ENCODE data around the gene NRF1. TPM values are rescaled to one million over a fixed set of nuclear protein-coding genes. Genes with fewer than 3 reads are reported as not detected.

NRF1 gene
- total RNA-seq, 1 experiment from 2014 or later: 18.4 TPM

DNA sequence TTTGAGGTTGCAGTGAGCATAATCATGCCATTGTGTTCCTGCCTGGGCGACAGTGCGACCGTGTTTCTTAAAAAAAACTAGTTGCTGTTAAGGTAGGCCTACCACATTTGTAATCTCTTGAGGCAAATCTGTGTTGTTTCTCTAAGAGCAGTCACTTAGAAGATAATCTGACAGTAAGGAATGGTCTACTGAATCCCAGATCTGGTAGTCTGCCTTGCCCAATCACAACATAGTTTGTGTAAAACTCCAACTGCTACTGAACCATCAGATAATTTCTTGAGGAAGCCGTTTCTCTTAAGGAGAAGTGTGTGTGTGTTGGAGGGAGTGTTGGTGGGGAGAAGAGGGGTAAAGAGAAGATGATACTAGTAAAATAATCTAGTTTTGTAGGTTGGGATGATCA is 5.0 kb downstream of the NRF1 start:
- H3K27ac Mint-ChIP-seq (ENCODE audit: low read depth, unreplicated experiment): no peak overlapping the region

DNA sequence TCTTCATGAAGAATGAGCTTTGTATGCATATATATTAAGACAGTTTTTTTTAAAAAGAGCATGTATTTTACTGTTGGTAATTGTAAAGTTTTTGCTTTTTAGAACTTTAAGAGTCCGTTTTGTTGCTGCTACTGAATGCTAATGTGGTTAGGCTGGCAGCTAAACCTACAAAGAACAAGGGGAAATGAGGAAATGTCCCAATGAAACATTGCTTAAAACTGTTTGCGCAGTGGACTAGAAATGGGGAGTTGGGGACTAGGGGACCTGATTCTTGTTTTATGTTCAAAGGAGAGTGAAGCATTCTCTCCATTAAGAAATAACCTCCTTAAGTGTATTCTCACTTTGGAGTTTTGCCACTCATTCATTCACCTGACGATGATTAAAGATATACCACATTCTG is 5.7 kb downstream of the NRF1 start:
- Mint-ChIP-seq H3K36me3 (ENCODE audit: insufficient read depth, unreplicated experiment) (no peaks in the 10 kb centered on the region), H3K9me3 (ENCODE audit: unreplicated experiment) (no peaks in the 10 kb centered on the region), H3K4me3 (ENCODE audit: unreplicated experiment) (no peak overlapping the region), H3K27me3 (ENCODE audit: insufficient read depth, unreplicated experiment) (no peaks in the 10 kb centered on the region), H3K4me1 (ENCODE audit: insufficient read depth, unreplicated experiment) (peaks cover 24% of the 10 kb centered on the region), H3K27ac (ENCODE audit: low read depth, unreplicated experiment) (no peak overlapping the region)
- POLR2A ChIA-PET: interaction anchor here (0.6 to 2.3 kb wide), 4 partner anchors 10 to 154 kb away, joined by 3 to 8 read pairs (median 6); no protein-coding TSS in a partner anchor
- TF ChIP-seq, protein P1, sequence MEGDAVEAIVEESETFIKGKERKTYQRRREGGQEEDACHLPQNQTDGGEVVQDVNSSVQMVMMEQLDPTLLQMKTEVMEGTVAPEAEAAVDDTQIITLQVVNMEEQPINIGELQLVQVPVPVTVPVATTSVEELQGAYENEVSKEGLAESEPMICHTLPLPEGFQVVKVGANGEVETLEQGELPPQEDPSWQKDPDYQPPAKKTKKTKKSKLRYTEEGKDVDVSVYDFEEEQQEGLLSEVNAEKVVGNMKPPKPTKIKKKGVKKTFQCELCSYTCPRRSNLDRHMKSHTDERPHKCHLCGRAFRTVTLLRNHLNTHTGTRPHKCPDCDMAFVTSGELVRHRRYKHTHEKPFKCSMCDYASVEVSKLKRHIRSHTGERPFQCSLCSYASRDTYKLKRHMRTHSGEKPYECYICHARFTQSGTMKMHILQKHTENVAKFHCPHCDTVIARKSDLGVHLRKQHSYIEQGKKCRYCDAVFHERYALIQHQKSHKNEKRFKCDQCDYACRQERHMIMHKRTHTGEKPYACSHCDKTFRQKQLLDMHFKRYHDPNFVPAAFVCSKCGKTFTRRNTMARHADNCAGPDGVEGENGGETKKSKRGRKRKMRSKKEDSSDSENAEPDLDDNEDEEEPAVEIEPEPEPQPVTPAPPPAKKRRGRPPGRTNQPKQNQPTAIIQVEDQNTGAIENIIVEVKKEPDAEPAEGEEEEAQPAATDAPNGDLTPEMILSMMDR (IDR thresholded peaks at IDR 0.05; ENCODE audit: unreplicated experiment): no peak
- intact Hi-C loops (cut with micrococcal nuclease): no loop called here
- no TSS peak for BruUV-seq (replicated peaks)
- CTCF ChIA-PET: interaction anchor here (0.9 to 3.2 kb wide), 5 partner anchors 18 to 398 kb away, joined by 3 to 15 read pairs (median 4); no protein-coding TSS in a partner anchor
- DNase-seq (ENCODE audit: unreplicated experiment): no peak

More for the DNA sequence above, 5.0 kb downstream of the NRF1 start:
- Mint-ChIP-seq H3K9me3 (ENCODE audit: unreplicated experiment) (no peaks in the 10 kb centered on the region), H3K4me1 (ENCODE audit: insufficient read depth, unreplicated experiment) (peaks cover 24% of the 10 kb centered on the region), H3K4me3 (ENCODE audit: unreplicated experiment) (no peak overlapping the region), H3K27me3 (ENCODE audit: insufficient read depth, unreplicated experiment) (no peaks in the 10 kb centered on the region), H3K36me3 (ENCODE audit: insufficient read depth, unreplicated experiment) (no peaks in the 10 kb centered on the region)
- intact Hi-C loops (cut with micrococcal nuclease): no loop called here
- ChIA-PET POLR2A (interaction anchor here (0.6 to 2.3 kb wide), 4 partner anchors 11 to 153 kb away, joined by 3 to 8 read pairs (median 6); no protein-coding TSS in a partner anchor), CTCF (interaction anchor here (0.6 to 3.2 kb wide), 5 partner anchors 19 to 398 kb away, joined by 3 to 15 read pairs (median 5); no protein-coding TSS in a partner anchor)
- TF ChIP-seq, protein P1 (IDR thresholded peaks at IDR 0.05; ENCODE audit: unreplicated experiment): no peak
- no TSS peak for BruUV-seq (replicated peaks)
- no peak for DNase-seq (ENCODE audit: unreplicated experiment)

DNA sequence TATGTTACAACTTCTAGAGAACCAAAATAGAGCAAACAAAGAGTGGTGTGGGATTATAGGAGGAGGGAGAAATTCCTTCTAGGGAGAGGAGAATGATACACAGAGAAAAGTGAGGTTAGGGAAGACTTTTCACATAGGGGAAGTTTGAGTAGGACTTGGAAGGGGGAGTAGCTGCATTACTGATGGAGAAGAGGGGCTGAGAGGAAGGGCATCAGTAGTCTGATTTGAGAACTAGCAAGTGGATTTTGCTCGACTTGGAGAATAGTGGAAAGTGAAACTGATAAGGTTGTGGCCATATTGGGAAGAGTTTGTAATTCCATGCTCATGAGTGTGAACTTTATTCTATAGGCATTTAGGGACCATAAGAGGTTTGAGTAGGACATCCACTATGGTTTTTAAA is 6.1 kb downstream of the NRF1 start:
- no peak overlapping the region for H3K27ac Mint-ChIP-seq (ENCODE audit: low read depth, unreplicated experiment)
- no TSS peak for BruUV-seq (replicated peaks)
- H3K36me3 Mint-ChIP-seq (ENCODE audit: insufficient read depth, unreplicated experiment): no peaks in the 10 kb centered on the region
- ChIA-PET CTCF (interaction anchor here (0.6 to 1.9 kb wide), 4 partner anchors 17 to 399 kb away, joined by 3 to 5 read pairs (median 4); no protein-coding TSS in a partner anchor), POLR2A (interaction anchor here (0.6 to 2.3 kb wide), 3 partner anchors 10 to 36 kb away, joined by 3 to 8 read pairs (median 7); no protein-coding TSS in a partner anchor)
- H3K4me1 Mint-ChIP-seq (ENCODE audit: insufficient read depth, unreplicated experiment): peaks cover 24% of the 10 kb centered on the region
- no peak for DNase-seq (ENCODE audit: unreplicated experiment)
- TF ChIP-seq, protein P1 (IDR thresholded peaks at IDR 0.05; ENCODE audit: unreplicated experiment): no peak
- H3K4me3 Mint-ChIP-seq (ENCODE audit: unreplicated experiment): no peak overlapping the region
- intact Hi-C loops (cut with micrococcal nuclease): no loop called here
- H3K9me3 Mint-ChIP-seq (ENCODE audit: unreplicated experiment): no peaks in the 10 kb centered on the region
- no peaks in the 10 kb centered on the region for H3K27me3 Mint-ChIP-seq (ENCODE audit: insufficient read depth, unreplicated experiment)

DNA sequence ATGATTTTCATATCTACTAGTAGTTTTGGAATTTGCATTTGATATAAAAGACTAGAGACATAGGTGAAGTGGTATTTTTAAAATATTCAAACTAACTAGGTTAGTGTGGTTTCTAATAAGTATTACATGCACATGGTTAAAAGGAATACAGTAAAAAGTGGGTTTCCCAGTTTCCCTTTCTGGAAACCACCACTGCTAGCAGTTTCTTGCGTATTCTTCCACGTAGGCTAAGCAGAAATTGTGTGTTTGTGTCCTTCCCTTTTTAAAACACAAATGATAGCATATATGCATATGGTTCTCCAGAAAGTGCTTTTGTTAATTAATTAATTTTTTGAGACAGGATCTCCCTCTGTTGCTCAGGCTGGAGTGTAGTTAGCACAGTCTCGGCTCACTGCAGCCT is 15.4 kb downstream of the NRF1 start:
- intact Hi-C loops (cut with micrococcal nuclease): no loop called here
- Mint-ChIP-seq H3K4me1 (ENCODE audit: insufficient read depth, unreplicated experiment) (no peaks in the 10 kb centered on the region), H3K4me3 (ENCODE audit: unreplicated experiment) (no peak overlapping the region), H3K27ac (ENCODE audit: low read depth, unreplicated experiment) (no peak overlapping the region), H3K27me3 (ENCODE audit: insufficient read depth, unreplicated experiment) (no peaks in the 10 kb centered on the region), H3K36me3 (ENCODE audit: insufficient read depth, unreplicated experiment) (no peaks in the 10 kb centered on the region), H3K9me3 (ENCODE audit: unreplicated experiment) (no peaks in the 10 kb centered on the region)
- CTCF ChIA-PET: interaction anchor here (0.5 kb wide), 1 partner anchor 1250 kb away, joined by 3 read pairs; no protein-coding TSS in a partner anchor
- BruUV-seq (replicated peaks): no TSS peak
- TF ChIP-seq, protein P1 (IDR thresholded peaks at IDR 0.05; ENCODE audit: unreplicated experiment): no peak
- no peak for DNase-seq (ENCODE audit: unreplicated experiment)
- POLR2A ChIA-PET: interaction anchor here (1.2 to 2.3 kb wide), 3 partner anchors 8 to 15 kb away, joined by 4 to 7 read pairs (median 5); partner anchors contain the start of gene NRF1
